GM19324 (cell line): Measurements from ENCODE around the gene FERMT1.
A peak's percentile ranks its signal among the peaks of the same experiment; 100 is the strongest.

Experiments used
- ATAC-seq: cut with Tn5 transposase; IDR thresholded peaks from one replicate; pipeline ENCODE4 v1.9.1; 2021; ENCODE audit warnings: mild to moderate bottlenecking, moderate library complexity; ENCODE audit not compliant: unreplicated experiment, low FRiP score

The FERMT1 gene, protein sequence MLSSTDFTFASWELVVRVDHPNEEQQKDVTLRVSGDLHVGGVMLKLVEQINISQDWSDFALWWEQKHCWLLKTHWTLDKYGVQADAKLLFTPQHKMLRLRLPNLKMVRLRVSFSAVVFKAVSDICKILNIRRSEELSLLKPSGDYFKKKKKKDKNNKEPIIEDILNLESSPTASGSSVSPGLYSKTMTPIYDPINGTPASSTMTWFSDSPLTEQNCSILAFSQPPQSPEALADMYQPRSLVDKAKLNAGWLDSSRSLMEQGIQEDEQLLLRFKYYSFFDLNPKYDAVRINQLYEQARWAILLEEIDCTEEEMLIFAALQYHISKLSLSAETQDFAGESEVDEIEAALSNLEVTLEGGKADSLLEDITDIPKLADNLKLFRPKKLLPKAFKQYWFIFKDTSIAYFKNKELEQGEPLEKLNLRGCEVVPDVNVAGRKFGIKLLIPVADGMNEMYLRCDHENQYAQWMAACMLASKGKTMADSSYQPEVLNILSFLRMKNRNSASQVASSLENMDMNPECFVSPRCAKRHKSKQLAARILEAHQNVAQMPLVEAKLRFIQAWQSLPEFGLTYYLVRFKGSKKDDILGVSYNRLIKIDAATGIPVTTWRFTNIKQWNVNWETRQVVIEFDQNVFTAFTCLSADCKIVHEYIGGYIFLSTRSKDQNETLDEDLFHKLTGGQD

DNA sequence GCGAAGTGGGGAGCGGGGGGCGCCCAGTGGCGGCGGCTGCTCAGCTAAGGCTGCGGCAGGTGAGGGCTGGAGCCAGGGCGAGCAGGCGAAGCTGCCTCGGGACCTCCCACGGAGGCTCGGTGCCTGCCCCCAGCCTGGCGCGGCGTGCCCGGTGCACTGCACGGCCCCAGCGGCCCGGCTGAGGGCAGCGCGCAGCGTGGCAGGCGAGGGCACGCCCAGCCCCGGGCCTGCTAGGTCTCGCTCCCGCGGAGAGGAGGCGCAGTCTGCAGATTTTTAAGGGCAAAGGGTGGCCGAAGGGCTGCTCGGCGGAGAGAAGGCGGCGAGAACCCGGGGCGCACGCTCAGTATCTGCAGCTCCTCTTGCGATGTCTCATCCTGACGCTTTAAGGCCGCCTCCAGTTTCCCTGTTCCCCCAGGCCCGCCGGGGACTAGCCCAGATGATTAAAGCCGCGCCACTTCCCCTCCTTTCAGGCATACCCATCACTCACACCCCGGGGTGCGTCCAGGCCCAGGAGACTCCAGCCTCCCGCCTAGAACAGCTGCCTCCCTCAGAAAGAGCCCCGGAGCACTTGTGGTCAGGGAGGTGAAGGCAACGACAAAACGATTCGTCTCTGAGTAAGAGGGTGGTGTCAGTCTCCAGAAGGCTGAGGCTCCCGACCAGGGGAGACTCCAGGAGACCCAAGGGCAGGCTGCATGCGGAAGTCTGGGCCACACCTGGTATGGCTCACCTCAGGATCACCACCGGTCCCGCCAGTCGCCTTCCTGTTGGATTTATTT is at the start of gene FERMT1:
FERMT1 (minus strand) TSS at position 158 of the 776 bp plus-strand sequence. CDS start 3,476 bp downstream, outside the sequence.
- ATAC-seq: peak; percentile 76

DNA sequence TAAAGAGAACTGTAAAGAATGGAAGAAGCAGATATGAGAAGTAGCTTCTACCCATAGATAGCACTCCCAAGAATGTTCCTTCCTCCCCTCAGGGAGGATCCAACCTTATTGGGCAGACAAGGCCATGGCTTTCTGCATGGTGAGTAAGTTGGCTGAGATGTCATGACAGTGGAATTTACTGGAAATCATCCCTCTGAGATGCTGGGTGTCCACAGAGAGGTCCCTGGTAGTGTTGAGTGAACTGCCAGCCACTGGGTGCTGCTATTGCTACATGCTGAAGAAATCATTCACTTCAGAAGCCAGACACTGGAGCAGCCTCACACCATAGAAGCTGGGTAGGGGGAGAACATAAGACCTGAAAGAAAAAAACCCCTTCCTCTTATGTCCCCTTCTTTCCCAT is 46.4 kb upstream of the FERMT1 start:
- no peak for ATAC-seq

DNA sequence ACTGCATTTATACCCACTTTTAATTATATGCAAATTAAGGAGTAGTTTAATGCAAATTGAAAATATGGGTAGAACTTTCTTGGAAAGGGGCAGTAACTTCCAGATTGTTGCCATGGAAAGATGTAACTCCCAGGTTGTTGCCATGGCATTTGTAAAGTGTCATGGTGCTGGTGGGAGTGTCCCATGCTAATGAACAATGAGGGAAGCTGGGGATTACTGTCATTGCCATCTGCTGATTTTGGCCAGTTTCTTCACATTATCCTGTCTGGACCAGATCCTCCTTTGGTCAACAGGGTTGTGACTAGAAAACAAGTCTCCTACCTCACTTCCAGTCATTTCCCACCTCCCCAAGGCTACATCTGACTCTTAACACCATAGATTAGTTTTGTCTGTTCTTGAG is 45.4 kb upstream of the FERMT1 start:
- ATAC-seq: no peak

DNA sequence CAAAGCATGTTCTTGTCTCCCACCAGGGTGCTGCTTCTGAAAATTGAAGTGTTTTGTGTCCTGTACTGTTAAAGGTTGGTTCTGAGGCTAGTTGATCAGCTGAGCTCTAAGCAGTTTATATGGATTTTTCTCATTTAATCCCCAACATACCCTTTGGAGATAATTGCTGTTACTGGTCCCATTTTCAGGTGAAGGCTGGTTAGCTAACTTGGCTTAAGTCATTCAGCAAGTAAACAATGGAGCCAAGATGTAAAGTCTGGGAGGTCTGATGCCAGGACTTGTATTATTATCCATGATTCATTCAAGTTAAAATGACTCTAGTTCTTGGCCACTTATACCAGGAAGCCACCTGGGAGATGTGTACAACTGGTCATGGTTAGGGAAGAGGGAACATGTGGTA is 42.5 kb upstream of the FERMT1 start:
- ATAC-seq: no peak

DNA sequence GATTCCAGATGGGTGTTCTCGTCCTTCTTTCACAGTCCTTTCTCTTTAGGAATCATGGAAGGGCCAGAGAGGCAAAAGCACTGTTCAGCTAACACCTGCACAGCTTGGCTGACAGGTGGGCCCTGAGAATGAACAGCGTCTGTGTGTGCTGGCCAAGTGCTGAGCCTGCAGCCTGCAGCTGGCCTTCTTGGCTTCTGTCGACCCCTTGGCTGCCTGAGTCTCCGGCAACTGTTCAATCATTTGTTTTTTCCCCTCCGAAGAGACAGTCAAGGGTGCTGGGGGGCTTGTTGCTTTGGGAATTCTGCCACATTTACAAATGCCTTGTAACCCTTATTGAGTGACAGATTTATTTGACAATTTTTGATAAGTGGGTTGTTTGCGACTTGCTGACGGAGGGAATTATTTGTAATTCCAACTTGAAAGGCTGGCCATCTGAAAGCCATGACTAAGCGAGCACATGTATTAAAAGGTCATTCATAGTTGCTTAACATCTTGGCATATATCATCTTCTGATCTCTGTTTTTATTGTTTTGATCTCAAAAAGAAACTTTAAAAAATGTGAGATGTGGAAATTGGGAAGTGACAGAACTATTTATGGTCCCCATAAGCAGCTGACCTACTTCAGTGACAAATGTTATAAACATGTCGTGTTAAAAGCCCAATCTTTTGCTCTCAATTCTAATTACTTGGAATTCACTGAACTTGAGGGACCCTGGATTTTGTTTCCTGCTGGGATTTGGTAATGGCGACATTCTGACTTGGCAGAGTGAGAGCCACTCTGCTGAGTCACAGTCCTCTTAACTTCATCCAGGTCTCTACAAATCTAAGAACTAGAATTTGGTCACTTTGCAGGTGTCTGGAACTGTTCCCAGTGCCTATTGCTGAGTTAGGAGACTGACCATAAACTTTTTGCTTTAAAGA is 41.9 kb upstream of the FERMT1 start:
- no peak for ATAC-seq

DNA sequence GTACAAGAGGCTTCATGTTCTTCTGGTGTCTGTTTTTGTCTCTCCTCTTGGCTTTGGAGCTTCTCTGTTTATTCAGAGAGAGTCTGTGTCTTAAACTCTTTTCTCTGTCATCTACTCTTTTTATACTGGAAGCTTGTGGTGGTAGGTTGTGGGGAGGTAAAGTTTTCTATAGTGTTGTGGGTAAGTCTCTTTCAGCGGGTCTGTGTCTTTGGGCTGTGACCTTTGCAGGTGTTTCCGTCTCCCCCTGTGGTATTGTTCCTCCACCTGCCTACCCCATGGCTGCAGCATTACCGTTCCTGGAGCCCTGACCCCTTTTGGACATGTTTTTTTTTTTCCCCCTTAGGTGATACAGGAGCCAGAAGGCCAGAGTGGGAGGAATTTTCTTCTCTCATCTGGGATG is 37.9 kb upstream of the FERMT1 start:
- no peak for ATAC-seq

DNA sequence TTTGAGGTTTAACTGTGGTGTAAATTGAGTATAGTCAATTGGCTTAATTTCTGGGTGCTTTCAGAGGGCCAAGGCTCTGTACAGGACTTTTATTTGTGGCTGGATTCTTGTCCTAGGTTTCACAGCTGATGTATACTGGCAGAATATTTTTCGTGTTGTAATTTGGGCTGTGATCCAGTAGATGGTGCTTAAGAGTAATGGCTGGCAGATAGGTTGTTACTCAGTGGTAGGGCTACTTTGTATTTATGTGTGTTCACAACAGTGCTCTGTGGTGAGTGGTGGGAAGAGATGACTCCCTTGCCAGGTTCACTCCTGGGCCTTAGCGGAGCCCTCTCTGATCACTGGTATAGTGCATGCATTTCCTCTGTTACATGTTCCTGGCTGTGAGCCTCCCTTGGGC is 34.5 kb upstream of the FERMT1 start:
- ATAC-seq: no peak

DNA sequence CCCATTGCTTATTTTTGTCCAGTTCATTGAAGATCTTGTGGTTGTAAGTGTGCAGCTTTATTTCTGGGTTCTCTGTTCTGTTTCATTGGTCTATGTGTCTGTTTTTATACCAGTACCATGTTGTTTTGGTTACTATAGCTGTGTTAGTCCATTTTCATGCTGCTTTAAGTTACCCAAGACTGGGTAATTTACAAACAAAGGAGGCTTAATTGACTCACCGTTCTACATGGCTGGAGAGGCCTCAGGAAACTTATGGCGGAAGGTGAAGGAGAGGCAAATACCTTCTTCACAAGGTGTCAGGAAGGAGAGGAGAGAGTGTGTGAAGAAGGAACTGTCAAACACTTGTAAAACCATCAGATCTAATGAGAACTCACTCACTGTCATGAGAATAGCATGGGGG is 29.9 kb upstream of the FERMT1 start:
- ATAC-seq: no peak

DNA sequence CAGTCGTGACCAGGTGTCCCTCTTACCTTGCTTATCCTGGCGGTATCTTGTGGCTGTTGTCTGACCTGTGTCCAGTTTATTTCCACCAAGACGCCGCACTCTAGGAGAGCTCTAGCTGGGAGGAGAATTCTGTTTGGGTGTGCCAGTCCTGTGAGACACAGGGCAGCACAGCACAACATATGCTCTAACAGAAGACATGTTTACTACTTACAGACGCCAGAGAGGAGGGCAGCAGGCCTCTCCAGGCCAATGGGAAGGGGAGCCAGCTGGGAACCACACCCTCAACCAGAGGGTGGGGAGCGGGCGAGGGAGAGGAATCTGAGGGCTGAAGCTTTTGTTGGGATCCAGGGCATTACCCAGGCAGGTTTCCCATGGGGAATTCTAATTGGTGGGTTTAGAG is 25.2 kb upstream of the FERMT1 start:
- no peak for ATAC-seq

DNA sequence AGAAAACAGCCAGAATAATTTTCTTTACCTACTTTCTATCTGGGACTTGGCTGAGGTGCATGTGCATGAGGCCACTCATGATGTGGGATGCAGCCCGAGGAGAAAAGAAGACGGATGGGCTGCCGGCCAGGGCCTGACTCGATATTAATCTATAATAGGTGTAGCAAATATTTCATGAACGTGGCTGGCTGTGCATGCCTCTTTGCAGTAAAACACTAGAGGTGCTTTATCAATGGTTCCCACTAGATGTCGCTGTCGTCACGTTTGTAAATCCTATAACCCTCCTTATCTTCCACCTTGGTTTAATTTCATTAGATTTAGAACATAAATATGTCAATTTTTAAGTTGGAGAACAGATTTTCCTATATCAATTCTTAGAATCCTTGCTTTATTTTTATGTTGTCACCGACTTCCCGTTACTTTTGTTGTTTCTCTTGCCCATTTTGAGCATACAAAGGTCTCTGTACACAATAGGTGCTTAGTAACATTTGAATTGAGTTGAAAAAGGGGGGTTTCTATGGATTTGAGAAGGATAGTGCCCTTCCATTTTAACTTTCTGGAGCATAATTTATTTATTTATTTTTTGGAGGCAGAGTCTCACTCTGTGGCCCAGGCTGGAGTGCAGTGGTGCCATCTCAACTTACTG is 19.6 kb upstream of the FERMT1 start:
- ATAC-seq: no peak

DNA sequence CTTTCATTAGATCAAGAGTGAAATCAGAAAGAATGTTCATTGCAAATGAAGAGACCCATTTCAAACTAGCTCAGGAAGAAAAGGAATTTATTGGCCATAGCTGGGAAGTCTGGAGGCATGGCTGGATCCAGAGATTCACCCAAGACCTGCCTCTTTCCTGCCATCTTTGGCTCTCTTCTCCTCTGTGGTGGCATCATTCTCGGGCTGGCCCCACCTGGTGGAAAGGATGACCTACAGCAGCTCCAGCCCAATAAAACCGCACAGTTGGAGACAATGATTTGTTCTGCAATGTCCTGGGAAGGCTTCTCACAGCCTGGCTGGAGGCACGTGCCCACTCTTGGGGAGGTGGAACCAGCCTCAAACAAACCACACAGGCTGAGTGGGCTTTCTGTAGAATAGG is 18.1 kb upstream of the FERMT1 start:
- no peak for ATAC-seq

DNA sequence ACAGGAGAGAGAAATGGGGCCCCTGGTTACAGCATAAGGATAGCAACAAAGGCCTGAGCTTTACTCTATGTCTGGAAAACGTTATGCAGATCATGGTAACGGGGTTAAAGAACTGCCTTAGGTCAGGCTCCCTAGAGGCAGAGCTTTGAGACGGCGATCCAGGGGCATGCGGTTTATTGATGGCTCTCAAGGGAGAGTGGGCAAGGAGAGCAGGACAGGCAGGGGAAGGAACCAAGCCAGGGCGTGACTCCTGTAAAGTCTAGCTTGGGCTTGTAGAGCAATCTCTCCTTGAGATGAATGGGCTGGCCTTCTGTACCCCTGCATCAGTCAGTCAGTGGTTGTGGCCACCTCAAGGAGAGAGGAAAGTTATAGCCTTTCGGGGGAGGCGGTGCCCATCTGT is 12.5 kb upstream of the FERMT1 start:
- no peak for ATAC-seq

DNA sequence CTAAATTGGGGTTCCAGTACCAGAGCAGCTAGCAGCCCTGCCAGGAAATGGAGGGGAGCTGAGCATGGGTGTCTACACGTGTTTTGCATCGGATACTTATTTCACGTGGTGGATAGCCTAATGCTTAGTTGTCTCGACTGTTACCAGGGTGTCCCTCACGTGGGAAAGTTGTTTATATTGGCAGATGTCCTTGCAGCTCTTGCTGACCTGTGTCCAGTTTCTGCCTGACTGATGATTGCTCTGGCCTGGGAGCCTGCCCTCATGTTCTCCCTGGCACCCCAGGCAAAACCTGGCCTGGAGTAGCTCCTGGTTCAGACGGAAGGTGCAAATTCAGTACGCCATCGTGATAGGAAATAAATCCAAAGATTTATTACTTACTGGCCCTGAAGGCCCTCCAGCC is 11.8 kb upstream of the FERMT1 start:
- no peak for ATAC-seq

DNA sequence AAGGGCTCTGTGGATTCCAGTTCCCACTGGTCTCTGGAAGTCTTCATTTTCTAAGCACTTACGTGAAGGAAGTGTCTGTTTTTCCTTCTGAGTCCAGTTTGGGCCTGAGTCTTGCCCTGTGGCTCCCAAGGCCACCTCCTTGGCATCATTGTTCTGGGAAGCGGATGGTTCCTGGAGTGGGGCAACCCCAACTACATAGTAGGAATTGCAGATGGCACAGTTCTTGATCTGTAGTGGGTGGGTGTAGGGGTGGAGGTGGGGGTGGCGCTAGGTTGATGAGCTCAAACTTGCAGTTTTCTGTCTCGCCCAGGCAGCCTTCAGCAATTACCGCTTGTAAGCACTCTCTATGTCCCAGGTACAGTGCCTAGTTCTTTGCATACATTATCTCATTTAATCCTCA is 7.2 kb upstream of the FERMT1 start:
- no peak for ATAC-seq

DNA sequence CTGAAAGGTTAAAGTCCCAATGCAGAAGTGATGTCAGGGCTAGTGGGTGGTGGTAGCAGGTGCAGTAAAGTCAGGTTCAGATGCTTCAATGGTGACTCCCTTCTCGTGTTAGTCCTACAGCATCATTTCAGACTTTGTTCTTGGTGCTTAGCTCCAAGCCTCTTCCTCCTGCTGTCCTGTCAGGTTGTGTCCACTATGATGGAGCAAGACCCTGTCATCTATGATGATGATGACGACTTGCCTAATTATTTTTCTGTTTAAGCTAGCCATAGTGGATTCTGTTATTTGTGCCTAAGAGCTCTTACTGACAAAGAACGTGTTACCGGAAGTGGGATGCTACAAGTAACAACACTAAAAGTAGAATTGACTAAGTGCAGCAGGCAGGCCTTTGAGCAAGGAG is 5.0 kb upstream of the FERMT1 start:
- no peak for ATAC-seq

DNA sequence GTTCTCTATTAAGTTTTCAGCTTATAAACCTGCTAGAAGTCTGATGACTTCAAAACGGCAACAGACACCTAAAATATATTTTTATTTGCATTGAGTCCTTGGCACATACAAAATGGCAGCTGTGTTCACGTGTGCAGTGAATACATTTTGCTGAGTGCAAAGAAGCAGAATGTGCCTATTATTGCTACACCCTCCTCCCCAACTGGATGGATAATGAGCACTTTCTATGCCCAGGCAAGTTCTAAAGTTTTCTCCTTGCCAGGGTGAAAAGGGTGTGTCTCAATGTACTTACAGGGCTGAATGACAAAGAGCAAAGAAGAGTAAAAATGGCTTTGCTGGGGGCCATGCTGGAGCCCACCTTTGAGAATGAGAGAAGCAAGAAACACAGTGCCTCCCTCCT is 4.0 kb upstream of the FERMT1 start:
- no peak for ATAC-seq

DNA sequence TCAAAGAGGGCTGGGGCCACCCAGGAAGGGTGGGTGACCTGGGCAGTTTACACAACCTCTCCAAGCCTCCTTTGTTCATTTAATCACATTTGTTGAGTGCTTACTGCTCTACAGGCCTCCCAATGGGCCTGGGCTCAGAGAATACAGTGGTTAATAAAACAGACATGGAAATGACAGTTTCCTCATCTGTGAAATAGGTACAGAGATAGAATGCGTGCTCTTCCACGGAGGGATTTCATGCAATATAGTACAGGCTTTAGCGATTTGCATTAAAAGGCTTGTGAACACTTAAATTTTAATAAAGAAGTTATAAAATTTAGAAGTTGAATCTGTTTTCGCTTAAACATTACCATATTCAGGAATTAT is 802 bp upstream of the FERMT1 start:
- no peak for ATAC-seq

DNA sequence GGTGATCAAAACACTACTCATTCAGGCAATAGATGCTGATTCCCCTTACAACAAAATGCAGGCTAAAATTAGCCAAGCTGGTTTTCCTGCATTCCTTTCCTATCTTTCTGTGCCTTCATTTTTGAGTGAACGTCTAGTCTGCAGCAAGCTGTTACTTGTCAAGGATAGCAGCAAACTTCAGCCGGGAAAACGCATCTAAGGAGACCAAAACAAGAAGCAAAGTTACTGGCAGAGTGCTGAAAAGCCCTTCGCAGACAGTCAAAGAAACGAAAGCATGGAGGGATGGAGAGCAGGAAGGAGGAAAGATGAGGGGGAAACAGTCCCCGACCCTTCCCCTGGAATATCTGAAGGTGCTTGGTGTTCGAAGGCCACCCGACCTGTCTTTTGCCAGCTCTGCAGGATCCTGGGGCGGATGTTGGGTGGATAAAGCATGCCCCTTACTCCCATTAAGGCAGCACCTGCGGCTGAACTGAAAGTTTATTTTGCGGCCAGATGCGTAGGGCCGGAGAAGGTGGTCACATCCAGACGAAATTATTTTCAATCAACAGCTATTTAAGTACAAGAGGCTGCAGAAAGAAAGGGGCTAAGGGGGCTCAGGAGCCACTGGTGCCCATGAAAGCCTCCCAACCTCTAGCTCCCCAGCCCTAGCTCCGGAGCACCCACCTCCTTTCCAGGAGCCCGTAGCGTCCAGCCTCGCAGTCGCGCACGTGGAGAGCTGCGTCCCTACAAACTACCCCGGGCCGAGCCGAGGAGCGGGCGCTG is 538 bp downstream of the FERMT1 start:
- peak; percentile 23 for ATAC-seq

DNA sequence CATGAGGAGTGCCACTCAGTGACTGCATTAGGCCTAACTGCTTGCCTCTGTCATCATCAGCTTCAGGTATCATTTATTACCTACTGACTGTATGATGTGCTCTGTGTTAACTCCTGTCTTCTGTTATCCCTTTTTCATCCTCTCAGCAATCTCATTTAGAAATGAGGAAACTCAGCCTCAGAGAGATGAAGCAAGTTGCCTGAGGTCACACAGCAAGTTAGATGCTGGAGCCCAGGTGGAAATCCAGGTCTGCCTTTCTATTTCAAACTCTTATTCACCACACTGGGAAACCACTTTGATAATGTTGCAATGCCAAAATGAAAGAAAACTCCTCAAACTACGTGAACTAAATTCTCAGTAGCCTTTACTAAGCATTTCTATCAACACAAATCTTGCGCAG is 1.3 kb downstream of the FERMT1 start:
- ATAC-seq: no peak
